ENCODE data around the gene PDCD1. TPM values are rescaled to one million over a fixed set of nuclear protein-coding genes. Genes with fewer than 3 reads are reported as not detected.

The PDCD1 gene
- total RNA-seq, 1 experiment from 2014 or later, result not detected

DNA sequence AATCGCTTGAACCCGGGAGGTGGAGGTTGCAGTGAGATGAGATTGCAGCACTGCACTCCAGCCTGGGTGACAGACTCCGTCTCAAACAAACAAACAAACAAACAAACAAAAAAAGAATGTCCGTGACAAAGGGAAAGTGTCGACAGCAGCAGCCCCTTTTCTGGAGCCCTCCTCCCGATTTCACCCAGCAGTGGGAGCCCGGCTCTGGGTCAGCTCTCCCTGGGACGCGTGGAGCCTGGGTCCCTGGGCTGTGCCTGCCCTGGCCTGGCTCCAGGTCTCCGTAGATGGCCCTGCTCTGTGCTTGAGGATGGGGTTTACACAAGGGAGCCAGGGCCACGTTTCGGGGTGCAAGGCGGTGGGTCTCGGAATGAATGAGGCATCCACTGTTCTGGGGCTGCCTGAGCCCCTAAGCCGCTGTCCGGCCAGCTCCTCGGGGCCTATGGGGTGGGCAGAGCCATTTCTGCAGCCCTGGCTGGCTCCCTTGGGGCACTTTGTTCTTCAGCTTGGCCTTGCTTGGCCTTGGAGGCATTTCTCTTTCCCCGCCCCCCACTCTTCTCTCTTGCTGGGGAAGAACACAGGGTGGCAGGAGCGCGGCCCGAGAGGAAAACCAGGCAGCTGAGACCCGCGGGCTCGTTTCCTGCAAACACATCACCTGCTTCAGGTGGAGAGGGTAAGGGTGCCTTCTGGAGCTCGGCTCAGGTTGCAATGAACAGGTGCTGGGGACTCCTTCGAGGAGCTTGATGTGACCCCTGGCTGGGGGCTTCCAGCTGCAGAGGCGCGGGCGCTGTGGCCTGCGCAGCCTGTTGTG lies 40.0 kb upstream of the PDCD1 start:
- Histone ChIP-seq H3K36me3 (no peaks in the 10 kb centered on the region), H3K9me3 (no peaks in the 10 kb centered on the region), H3K27me3 (no peaks in the 10 kb centered on the region), H3K4me3 (no peak overlapping the region)
- no peak for DNase-seq

DNA sequence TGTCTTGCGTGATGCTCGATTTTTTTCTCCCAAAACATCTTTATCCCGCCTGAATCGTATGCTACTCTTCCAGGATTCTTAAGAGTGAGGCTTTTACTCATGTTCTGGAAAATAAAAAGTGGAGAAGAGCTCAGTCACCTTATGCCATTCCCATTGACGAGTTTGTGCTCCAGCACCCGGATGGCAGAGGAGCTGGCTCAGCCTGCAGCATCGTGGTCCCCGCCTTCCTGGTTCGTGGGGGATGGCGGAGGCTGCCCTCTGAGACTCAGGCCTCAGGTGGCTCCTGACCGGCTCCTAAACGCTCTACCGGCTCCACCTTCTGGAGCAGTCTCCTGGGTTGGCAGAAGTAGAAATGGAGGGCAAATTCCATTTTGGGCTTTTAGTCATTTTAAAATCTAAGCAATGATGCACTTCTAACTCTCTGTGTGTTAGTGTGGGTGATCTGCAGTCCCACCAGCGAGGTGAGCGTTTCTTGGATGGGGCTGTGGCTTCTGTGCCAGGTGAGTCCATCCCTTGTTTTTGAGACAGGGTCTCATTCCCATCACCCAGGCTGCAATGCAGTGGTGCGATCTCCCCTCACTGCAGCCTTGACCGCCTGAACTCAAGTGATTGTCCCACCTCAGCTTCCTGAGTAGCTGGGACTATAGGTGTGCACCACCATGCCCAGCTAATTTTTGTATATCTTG lies 38.7 kb upstream of the PDCD1 start:
- Histone ChIP-seq H3K27me3 (no peaks in the 10 kb centered on the region), H3K9me3 (no peaks in the 10 kb centered on the region), H3K36me3 (no peaks in the 10 kb centered on the region), H3K4me3 (no peak overlapping the region)
- no peak for DNase-seq

DNA sequence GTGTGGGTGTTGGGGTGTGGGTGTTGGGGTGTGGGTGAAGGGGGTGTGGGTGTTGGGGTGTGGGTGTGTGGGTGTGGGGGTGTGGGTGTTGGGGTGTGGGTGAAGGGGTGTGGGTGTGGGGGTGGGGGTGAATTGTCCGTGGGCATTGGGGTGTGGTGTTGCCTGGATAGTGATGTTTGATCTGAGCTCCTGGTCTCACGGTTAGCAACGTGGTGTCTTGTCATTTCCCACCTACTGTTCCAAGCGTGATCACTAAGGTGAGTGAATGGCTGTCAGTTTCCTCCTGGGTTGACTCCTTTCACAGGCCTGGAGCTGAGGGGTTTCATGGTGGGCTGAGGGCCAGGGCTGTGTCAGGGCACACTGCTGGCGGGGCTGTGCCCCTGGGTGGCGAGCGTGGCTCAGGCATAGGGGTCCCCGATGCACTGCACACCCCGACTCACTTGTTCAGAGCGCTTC lies 38.1 kb upstream of the PDCD1 start:
- no peaks in the 10 kb centered on the region for H3K36me3 ChIP-seq
- no peaks in the 10 kb centered on the region for H3K9me3 ChIP-seq
- DNase-seq, result no peak
- no peaks in the 10 kb centered on the region for H3K27me3 ChIP-seq
- H3K4me3 ChIP-seq, result no peak overlapping the region

DNA sequence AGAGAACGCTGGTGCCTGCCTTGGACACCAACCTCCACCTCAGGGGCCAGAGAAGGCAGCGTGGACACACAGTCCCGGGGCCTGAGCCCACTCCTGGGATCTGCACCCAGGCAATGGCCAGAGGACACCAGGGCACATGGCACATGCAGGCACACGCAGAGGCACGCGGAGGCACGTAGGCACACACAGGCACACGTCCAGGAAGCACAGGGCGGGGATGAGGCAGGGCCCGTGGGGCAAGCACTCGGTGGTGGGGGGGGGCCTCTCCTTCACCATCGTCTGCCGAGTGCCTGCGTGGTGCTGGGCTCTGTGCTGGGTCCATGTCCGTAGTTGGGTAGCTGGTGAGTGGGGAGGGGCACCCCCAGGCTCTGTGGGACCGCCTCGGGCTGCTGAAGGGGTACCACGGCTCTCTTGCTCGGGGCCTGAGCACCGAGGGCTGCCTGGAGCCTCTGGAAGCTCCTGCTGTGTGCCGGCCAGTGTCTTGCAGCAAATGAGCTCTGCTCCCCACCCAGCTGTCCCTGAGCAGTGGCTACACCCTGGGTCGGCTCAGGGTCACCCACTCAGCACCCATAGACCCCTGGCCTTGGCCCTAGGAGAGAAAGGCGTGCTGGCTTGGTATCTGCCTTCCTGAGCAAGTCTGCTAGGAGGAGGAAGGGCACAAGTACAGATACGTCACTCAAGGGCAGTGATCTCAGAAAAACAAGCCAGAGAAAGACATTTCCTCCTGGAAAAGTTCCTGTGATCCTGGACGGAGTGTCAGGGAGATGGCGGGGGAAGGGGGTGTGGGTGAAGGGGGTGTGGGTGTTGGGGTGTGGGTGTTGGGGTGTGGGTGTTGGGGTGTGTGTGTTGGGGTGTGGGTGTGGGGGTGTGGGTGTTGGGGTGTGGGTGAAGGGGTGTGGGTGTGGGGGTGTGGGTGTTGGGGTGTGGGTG lies 37.3 kb upstream of the PDCD1 start:
- Histone ChIP-seq H3K27me3 (no peaks in the 10 kb centered on the region), H3K4me3 (no peak overlapping the region), H3K36me3 (no peaks in the 10 kb centered on the region), H3K9me3 (no peaks in the 10 kb centered on the region)
- DNase-seq, result no peak

DNA sequence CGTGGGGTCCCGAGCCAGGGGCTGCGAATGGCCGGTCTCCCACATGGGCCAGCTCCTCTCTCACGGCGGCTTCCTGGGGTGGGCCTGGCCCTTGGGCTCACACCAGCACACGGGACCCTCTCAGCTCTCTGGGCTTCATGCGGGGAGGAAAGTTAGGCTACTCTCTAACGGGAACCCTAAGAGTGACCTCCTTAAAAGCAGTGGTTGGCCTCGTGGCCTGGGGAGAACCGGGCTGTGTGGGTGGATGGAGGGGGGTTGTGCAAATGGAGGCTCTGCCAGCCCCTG lies 36.7 kb upstream of the PDCD1 start:
- Histone ChIP-seq H3K36me3 (no peaks in the 10 kb centered on the region), H3K27me3 (no peaks in the 10 kb centered on the region), H3K9me3 (no peaks in the 10 kb centered on the region), H3K4me3 (no peak overlapping the region)
- no peak for DNase-seq

DNA sequence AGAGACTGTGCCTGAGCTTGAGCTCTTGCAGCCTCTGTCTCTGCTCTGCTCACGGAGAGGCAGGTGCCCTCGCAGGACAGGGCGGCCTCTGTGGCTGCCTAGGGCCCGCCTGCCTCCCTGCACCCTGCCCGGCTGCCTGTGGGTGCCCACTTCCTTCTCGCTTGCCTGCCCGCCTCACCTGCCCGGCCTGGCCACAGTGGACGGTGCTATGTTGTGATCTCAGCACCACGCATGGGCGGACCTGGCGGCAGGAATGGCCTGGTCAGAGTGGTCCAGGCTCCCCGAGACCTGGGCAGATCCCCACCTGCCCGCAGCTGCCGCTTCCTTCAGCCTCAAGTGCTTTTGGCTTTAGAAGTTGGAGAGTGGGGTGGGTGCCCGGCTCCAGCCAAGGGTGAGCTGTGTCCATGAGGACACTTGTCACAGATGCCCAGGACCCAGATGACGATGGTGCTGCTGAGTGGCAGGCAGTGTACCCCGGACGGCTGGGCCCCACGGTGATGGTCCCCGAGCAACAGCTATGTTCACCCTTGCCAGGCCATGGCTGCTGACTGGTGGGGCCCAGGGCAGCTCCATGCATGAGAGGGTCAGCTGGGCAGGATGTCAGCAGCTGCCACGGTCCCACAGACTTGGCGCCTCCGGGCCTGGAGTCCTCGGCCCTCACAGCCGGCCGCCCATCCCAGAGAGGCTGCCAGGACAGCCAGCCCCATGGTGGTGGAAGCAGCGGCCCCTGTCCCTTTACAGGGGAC lies 36.2 kb upstream of the PDCD1 start:
- DNase-seq, result no peak
- Histone ChIP-seq H3K4me3 (no peak overlapping the region), H3K27me3 (no peaks in the 10 kb centered on the region), H3K9me3 (no peaks in the 10 kb centered on the region), H3K36me3 (no peaks in the 10 kb centered on the region)

DNA sequence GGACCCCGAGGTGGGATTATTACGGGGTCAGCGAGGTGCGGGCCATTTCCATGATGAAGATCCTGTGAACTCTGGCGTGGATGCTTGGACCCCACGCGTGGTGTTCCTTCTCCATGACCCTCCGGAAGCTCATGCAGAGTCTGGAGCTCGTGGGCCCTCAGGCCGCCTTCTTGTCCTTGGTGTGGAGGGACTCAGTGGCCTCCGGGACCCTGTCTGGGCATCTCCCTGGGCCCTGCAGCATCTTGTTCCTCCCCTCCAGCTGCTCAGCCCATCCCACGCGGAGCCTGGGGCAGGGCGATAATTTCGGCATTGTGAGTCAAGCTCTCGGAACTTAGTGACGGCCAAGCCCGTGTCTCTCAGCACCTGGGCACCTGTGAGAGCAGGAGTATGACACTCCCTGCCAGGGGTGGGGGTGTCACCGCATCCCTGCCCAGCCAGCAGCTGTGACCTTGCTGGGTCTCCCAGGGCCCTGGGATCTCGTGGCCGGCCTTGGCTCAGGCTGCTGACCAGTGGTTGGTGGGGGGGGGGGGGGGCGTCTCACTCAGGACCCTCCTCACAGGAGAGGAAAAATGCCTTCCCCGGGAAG lies 35.5 kb upstream of the PDCD1 start:
- Histone ChIP-seq H3K27me3 (no peaks in the 10 kb centered on the region), H3K36me3 (no peaks in the 10 kb centered on the region; the same call in 1 of the 2 replicates), H3K9me3 (no peaks in the 10 kb centered on the region), H3K4me3 (no peak overlapping the region)
- no peak for DNase-seq

DNA sequence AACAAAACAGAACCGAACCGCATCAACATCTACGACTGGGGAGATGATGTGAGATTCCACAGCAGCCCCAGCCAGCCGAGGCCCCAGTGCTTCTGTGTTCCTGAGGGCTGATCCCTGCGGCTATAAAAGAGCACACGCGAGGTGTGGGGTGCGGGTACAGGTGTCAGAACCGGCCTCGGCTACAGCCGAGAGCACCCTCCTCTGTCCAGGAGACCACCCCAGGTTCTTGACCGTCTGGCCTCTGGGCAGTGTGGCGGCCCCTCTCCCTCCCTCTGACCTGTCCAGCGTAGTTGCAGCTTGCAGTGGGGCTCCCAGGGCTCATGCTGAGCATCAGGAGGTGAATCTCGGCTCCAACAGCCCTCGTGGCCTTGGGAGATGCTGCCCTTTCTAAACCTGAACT lies 34.6 kb upstream of the PDCD1 start:
- H3K27me3 ChIP-seq, result no peaks in the 10 kb centered on the region
- no peak overlapping the region for H3K4me3 ChIP-seq
- no peak for DNase-seq
- no peaks in the 10 kb centered on the region for H3K9me3 ChIP-seq
- no peaks in the 10 kb centered on the region; the same call in 1 of the 2 replicates for H3K36me3 ChIP-seq

DNA sequence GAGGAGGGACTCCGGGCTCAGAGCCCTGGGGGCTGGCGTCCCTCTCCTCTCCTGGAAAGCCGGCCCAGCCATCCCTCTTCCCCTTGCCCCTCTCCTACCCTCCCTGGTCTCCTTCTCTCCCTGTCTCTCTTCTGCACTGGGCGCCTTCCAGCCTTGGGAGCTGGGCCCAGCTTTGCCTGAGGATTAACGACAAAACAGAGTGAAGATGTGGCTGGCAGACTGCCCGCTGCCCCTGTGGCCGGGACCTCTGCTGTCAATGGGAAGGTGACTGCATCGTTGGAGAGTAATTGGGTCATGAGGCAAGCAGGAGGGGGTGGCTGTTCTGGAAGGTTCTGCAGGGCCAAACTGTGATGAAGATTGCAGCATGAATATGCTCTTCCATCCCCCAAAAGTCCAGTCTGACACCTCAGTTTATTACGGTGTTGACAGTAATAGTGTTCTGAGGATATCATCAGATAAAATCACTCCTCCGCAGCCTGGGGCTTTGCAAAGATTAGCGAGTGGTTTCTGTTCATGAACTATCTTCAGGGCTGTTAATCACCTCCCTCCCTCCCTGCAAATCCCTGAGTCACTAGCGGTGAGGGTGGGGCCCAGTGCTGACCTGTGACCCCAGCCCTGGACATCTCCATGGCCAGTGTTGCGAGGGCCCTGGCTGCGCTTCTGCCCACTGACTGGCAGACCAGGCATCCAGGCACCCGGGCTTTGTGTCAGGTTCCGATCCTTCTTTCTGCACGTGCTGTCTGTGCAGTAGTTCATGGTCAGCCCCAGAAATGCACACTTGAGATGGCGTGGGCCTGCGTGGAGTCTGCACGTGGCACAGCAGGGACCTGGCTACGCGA lies 33.8 kb upstream of the PDCD1 start:
- Histone ChIP-seq H3K27me3 (no peaks in the 10 kb centered on the region), H3K9me3 (no peaks in the 10 kb centered on the region), H3K36me3 (no peaks in the 10 kb centered on the region; the same call in 1 of the 2 replicates), H3K4me3 (no peak overlapping the region)
- DNase-seq, result no peak

DNA sequence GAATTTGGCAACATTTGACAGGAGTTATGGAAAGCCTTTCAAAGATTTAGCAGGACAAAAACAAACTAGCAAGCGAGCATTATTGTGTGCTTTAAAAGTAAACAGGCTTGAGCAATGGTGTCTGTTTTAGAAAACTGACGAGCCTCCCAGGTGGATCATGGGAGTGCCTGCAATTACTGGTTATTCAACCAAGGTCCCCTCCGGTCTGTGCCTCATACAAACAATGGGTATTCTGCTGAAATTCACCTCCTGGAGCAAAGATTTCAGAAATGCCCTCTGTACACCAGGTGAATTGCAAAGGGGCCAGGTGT lies 33.2 kb upstream of the PDCD1 start:
- H3K4me3 ChIP-seq, result no peak overlapping the region
- H3K36me3 ChIP-seq, result no peaks in the 10 kb centered on the region; the same call in 1 of the 2 replicates
- DNase-seq, result no peak
- H3K9me3 ChIP-seq, result no peaks in the 10 kb centered on the region
- H3K27me3 ChIP-seq, result no peaks in the 10 kb centered on the region

DNA sequence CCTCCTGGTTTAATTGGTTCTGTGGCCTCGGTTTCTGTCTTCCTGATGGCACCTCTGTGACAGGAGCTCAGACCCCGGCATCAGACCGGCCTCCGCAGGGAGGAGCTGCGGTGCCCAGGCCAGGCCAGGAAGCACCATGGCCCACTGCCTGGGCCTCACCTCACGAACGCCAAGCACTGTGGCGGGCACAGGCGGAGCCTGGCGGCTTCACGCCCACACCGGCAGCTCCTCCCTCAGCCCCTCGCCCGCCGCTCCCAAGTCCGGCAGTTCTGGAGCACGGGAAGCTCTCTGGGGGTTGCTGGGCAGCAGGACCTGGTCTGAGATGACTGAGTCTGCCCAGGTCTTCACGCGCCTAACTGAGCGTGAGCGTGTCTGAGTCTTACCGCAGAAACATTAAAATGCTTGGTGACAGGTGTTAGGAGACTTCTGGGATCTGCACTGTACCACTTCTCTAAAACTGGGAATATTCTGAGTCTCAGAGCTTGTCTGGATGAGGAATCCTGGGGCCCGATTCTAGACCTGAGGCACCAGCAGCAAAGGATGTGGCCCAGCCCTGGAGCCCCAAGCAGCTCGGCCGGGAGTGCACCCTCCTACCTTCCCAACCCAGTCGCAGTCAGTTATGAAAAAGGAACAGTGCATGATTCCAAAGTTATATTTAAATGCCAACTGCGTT lies 32.8 kb upstream of the PDCD1 start:
- no peak overlapping the region for H3K4me3 ChIP-seq
- no peak for DNase-seq
- H3K9me3 ChIP-seq, result no peaks in the 10 kb centered on the region
- H3K27me3 ChIP-seq, result no peaks in the 10 kb centered on the region
- H3K36me3 ChIP-seq, result no peaks in the 10 kb centered on the region; the same call in 1 of the 2 replicates

DNA sequence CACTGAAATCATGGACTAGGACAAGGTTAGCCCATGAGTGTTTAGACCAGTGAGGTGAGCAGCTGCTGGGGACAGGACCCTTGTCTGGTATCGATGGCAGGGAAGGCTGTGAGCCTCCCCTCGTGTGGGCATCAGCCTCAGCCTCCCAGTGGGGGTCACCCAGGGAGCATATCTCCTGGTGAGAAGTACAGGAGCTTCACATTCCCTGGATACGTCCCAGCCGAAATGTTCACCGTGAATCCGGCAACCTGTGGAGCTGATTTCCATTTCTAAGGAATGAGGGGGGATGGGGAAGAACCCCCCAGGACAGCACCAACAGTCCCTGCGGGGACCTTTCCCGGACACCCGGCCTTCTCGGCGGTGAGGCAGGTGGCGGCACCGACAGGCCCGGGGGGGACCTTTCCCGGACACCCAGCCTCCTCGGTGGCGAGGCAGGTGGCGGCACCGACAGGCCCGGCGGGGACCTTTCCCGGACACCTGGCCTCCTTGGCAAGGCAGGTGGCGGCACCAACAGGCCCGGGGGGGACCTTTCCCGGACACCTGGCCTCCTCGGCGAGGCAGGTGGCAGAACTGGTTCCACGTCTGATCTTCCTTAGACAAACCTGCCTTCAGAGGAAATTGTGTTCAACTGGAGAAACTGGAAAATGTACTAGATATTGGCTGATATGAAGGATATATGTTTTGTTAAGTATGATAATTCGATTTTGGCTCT lies 32.0 kb upstream of the PDCD1 start:
- Histone ChIP-seq H3K4me3 (no peak overlapping the region), H3K27me3 (no peaks in the 10 kb centered on the region), H3K36me3 (no peaks in the 10 kb centered on the region; the same call in 1 of the 2 replicates), H3K9me3 (no peaks in the 10 kb centered on the region)
- no peak for DNase-seq

DNA sequence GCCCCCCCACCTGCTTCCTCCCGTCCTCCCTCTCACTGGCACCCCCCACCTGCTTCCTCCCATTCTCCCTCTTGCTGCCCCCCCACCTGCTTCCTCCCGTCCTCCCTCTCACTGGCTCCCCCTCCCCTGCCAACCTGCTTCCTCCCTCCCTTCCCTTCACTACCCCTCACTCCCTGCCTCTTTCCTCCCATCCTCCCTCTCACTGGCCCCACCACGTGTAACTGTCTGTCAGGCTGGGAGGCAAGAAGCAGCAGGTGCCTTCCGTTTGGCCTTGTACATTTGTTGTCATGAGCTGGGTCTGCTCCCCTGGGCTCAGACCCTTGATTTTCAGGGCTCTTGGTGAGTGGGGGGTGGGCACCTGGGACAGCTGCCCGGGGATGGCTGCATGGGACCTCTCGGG lies 29.9 kb upstream of the PDCD1 start:
- Histone ChIP-seq H3K9me3 (no peaks in the 10 kb centered on the region), H3K27me3 (no peaks in the 10 kb centered on the region), H3K4me3 (no peak overlapping the region), H3K36me3 (no peaks in the 10 kb centered on the region; the same call in 1 of the 2 replicates)
- no peak for DNase-seq

DNA sequence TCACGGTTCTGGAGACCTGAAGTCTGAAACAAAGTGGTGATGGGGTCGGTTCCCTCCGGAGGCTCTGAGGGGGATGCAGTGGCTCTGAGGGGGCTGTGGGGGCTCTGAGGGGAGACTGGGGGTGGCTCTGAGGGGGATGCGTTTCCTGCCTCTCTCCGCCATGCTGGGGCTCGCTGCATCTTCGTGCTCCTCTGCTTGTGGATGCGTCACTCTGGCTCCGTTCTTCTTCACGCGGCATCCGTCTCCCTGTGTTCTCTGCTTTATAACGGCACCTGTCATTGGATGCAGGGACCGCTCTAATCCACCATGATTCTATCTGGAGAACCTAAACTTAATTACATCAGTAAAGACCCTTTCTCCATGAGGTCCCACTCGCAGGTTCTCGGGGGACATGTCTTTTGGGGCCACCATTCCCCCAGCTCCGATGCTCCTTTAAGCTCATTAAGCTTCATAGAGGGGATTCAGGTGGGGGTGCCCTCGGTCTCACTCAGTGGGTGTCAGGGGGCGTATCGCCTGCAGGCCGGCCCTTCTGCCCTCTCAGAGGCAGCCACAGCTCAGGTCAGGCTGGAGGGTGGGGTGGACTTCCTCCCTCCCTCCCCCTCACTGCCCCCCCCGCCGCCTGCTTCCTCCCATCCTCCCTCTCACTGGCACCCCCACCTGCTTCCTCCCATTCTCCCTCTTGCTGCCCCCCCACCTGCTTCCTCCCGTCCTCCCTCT lies 29.3 kb upstream of the PDCD1 start:
- DNase-seq, result no peak
- no peaks in the 10 kb centered on the region for H3K27me3 ChIP-seq
- no peaks in the 10 kb centered on the region; the same call in 1 of the 2 replicates for H3K36me3 ChIP-seq
- no peak overlapping the region for H3K4me3 ChIP-seq
- H3K9me3 ChIP-seq, result no peaks in the 10 kb centered on the region
